ENCODE results near the gene REXO5.
"Not testable (repeated sequence)": the region's sequence is repeated elsewhere in the genome, so short reads cannot be mapped to it uniquely, and the experiment has no call there.

REXO5 gene

DNA sequence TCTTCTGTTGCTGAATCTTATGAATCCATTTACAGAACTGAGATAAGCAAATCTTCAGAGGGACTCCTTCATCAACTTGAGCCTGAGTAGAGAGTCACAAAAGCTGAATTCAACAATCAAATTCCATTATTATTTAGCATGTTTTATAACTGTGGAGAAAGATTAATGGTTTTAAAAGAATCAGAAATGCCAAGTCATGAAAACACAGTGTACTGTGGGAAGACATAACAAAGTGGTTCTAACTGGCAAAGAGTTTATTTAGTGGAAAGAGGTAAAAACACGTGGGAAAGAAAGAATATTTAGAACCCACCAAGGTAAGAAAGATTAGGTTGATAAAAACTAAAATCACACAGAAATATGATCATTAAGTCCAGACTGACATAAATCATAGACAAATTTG is 5.0 kb upstream of the REXO5 start:
- DNase-seq (ENCODE audit: low read depth), result no peak
- no peak overlapping the region for H3K4me3 ChIP-seq (ENCODE audit: low read length)
- TF ChIP-seq, protein P1, sequence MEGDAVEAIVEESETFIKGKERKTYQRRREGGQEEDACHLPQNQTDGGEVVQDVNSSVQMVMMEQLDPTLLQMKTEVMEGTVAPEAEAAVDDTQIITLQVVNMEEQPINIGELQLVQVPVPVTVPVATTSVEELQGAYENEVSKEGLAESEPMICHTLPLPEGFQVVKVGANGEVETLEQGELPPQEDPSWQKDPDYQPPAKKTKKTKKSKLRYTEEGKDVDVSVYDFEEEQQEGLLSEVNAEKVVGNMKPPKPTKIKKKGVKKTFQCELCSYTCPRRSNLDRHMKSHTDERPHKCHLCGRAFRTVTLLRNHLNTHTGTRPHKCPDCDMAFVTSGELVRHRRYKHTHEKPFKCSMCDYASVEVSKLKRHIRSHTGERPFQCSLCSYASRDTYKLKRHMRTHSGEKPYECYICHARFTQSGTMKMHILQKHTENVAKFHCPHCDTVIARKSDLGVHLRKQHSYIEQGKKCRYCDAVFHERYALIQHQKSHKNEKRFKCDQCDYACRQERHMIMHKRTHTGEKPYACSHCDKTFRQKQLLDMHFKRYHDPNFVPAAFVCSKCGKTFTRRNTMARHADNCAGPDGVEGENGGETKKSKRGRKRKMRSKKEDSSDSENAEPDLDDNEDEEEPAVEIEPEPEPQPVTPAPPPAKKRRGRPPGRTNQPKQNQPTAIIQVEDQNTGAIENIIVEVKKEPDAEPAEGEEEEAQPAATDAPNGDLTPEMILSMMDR (conservative IDR thresholded peaks at IDR 0.05; ENCODE audit: low read depth, low read length), result no peak

DNA sequence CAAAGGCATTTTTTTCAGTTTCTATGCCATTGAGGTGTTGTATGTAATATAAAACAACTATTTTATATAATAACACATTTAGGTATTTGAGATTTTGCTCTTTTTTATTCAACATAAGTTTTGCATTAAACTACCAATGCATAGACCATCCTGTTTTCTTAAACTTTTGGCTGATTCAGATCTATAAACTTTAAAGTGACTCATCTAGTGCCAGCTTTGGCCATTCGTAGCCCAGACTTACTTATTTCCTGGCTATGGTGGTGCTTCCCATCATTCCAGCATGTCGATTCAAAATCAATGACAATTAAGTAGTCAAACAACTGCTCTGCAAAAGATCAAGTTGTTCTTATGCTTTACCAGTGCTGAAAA is 3.2 kb upstream of the REXO5 start:
- TF ChIP-seq, protein P1 (conservative IDR thresholded peaks at IDR 0.05; ENCODE audit: low read depth, low read length), result no peak
- H3K4me3 ChIP-seq (ENCODE audit: low read length), result no peak overlapping the region
- no peak for DNase-seq (ENCODE audit: low read depth)

DNA sequence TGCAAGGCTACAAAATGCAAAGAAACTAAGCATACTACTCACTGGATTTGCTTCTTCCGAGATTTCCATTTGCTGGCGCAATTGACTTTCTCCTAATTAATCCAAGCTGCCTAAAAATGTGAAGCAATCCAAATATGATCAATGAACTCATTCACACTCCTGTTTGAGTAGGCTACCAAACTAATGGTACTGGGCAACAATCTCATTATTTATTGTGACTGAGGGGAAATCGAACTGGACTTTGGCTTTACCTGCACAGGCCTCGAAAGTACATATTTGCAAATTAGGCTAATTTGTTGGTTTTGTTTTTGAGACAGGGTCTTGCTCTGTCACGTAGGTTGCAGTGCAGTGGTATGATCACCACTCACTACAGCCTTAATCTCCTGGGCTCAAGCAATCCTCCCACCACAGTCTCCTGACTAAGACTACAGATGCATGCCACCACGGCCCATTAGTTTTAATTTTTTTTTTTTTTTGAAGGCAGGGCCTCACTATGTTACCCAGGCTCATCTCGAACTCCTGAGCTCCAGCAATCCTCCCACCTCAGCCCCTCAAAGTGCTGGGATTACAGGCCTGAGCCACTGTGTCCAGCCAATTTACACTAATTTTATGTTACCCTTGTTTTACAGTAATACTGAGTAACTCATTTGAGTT is 2.6 kb upstream of the REXO5 start:
- TF ChIP-seq, protein P1 (conservative IDR thresholded peaks at IDR 0.05; ENCODE audit: low read depth, low read length), result no peak
- no peak for DNase-seq (ENCODE audit: low read depth)
- H3K4me3 ChIP-seq (ENCODE audit: low read length), result no peak overlapping the region

DNA sequence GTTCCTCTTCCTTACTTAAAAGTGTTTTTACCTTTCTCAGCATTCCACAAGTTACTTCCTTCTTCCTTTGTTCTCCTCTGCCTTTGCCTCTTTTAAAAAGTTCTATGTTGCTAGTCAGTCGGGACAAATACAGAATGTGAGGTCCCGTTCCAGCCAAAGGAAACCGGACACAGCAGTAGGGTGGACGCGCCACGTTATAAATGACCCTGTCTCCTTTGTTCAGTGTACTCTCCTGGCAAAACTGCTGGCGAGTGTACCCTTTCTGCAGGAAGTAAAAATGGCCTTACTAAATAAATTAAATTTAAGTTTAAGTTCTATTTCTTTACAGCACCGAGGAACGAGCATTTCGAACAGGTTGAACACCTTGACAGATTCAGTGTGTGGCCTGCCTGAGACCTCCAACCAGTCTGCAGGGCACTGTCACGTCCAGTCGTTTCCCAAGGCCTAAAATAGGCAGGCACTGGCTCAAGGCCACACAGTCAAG is 601 bp upstream of the REXO5 start:
- DNase-seq (ENCODE audit: low read depth), result not testable (repeated sequence)
- peak overlapping the region; percentile 86 for H3K4me3 ChIP-seq (ENCODE audit: low read length)

DNA sequence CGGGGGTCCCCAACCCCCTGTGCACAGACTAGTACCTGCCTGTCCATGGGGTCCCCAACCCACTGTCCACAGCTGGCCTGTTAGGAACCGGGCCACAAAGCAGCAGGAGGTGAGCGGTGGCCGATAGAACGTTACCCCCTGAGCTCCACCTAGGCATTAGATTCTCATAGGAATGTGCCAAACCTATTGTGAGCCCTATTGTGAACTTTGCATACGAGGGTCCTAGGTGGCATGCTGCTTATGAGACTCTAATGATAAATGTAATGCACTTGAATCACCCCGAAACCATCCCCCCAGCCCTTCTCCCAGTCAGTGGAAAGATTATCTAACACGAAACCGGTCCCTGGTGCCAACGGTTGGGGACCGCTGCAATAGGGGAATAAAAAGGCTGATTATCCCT is 1.5 kb downstream of the REXO5 start:
- TF ChIP-seq, protein P1 (conservative IDR thresholded peaks at IDR 0.05; ENCODE audit: low read depth, low read length), result no peak
- DNase-seq (ENCODE audit: low read depth), result no peak
- no peak overlapping the region for H3K4me3 ChIP-seq (ENCODE audit: low read length)

DNA sequence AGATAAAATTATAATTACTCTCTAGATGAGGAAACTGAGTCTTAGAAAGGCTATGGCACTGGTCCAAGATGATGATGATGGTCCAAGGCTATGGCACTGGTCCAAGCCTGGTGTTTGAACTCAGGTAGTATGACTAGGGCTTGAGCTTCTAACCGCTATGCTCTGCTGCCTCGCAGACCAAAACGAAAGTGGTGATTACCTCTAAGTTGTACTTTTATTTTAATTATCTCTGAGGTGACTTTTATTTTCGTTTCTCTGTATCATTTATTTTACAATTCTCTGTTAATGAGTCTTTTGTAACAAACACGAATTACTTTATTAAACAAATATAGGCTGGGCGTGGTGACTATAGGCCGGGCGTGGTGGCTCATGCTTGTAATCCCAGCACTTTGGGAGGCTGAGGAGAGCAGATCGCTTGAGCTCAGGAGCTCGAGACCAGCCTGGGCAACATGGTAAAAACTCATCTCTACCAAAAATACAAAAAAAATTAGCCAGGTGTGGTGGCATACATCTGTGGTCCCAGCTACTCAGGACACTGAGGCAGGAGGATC is 5.6 kb downstream of the REXO5 start:
- TF ChIP-seq, protein P1 (conservative IDR thresholded peaks at IDR 0.05; ENCODE audit: low read depth, low read length), result no peak
- DNase-seq (ENCODE audit: low read depth), result no peak
- H3K4me3 ChIP-seq (ENCODE audit: low read length), result no peak overlapping the region

DNA sequence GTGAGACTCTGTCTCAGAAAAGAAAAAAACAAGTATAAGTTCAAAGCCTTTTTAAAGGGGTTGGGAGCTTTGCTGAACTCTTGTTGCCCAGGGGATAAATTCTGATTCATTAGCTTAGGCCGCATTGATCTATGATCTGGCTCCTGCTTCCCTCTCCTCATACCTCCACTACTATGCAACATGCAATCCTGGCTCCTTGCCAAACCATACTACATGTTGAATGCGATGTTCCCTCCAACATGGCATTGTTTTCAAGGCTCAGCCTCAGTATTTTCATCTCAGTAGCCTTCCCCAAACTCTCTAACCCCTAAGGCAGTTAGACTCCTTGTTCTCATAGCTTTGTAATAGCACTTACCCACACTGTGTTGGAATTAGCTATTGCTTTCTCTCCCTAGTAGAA is 6.2 kb downstream of the REXO5 start:
- TF ChIP-seq, protein P1 (conservative IDR thresholded peaks at IDR 0.05; ENCODE audit: low read depth, low read length), result no peak
- H3K4me3 ChIP-seq (ENCODE audit: low read length), result no peak overlapping the region
- DNase-seq (ENCODE audit: low read depth), result no peak

Measured in retinal pigment epithelial cell (primary cell).